K562 (cell line): ENCODE results near the gene CCDC69. TPM values are rescaled to one million over a fixed set of nuclear protein-coding genes. Genes with fewer than 3 reads are reported as not detected.

Experiments used
- ATAC-seq: fragments of 200-7000 bp; cut with Tn5 transposase; 3 replicates; pipeline ENCODE4 v1.9.1; 2020; ENCODE audit warnings: moderate library complexity
- BruUV-seq: library from RNA; stranded (reverse); fragments of 400-500 nt; replicated peaks from 2 replicates; lab custom pipeline; 2021; lab: Mats Ljungman, UMichigan
- CTCF ChIA-PET: fragments of 300-600 bp; formaldehyde crosslinking; extraction: SDS; loops from one replicate; lab custom pipeline; 2021; ENCODE audit warnings: low intra/inter-chr PET ratio; lab: Yijun Ruan, JAX
- POLR2A ChIA-PET: fragments of 300-600, 350-650 bp; sonication (Branson Sonifier 250); formaldehyde crosslinking; extraction: SDS; loops from one replicate; lab custom pipeline; 2021; ENCODE audit warnings: antibody characterized with exemption, inconsistent platforms; lab: Yijun Ruan, JAX
- DNase-seq, 4 experiments: peaks; one replicate each; pipeline versions ENCODE4 v3.0.0 to v3.0.0-alpha.2; 2011 to 2018; ENCODE audit warnings: low spot score in 3 of 4, mixed read lengths in 3 of 4; ENCODE audit errors: extremely low read depth in 1 of 4
- FAIRE-seq: peaks from 2 replicates; lab custom pipeline; 2011; peaks lifted over from hg19 to GRCh38; lab: Jason Lieb, UNC
- H2AFZ ChIP-seq: 2 replicates; pipeline ENCODE4 v1.6.0; 2011; ENCODE audit warnings: low read depth, low read length, control low read depth, inconsistent platforms
- H3K27ac ChIP-seq: fragments of 200-600 bp; 3 replicates; pipeline ENCODE4 v1.8.0; 2011; ENCODE audit warnings: low read depth, mild to moderate bottlenecking, control low read depth, inconsistent platforms, low read length, moderate library complexity, mixed read lengths; ENCODE audit errors: extremely low read depth
- H3K27me3 ChIP-seq, 2 experiments: fragments of 300-600 bp in 1 of 2; 2 replicates in 1 of 2; 3 replicates in 1 of 2; pipeline versions ENCODE4 v1.6.0 to v1.8.0; 2011; ENCODE audit warnings: inconsistent platforms in 2 of 2, low read length in 2 of 2, mild to moderate bottlenecking in 1 of 2, mixed read lengths in 1 of 2, moderate library complexity in 1 of 2; ENCODE audit not compliant: control insufficient read depth in 2 of 2, insufficient read depth in 2 of 2
- H3K36me3 ChIP-seq: fragments of 300-600 bp; 3 replicates; pipeline ENCODE4 v1.8.0; 2011; ENCODE audit warnings: mild to moderate bottlenecking, low read length, inconsistent platforms; ENCODE audit not compliant: control insufficient read depth, insufficient read depth
- H3K4me1 ChIP-seq, 2 experiments: fragments of 200-600 bp in 1 of 2; replicated peaks in 1 of 2; 2 replicates in 1 of 2; 3 replicates in 1 of 2; pipeline versions ENCODE4 v1.5.1 to v1.8.0; 2011; ENCODE audit warnings: inconsistent platforms in 2 of 2, low read length in 2 of 2, mild to moderate bottlenecking in 1 of 2, mixed read lengths in 1 of 2, moderate library complexity in 1 of 2; ENCODE audit not compliant: control insufficient read depth in 2 of 2, insufficient read depth in 2 of 2
- H3K4me2 ChIP-seq: 2 replicates; pipeline ENCODE4 v1.6.1; 2011; ENCODE audit warnings: low read length, control low read depth, inconsistent platforms, mixed read lengths; ENCODE audit not compliant: insufficient read depth
- H3K4me3 ChIP-seq: fragments of 200-600 bp; sonication (generic), shearing (Covaris generic); 2 replicates; pipeline ENCODE4 v1.5.1; 2016; ENCODE audit warnings: control low read depth, inconsistent platforms
- H3K79me2 ChIP-seq: fragments of 200-600 bp; 3 replicates; pipeline ENCODE4 v1.8.0; 2011; ENCODE audit warnings: low read length, inconsistent platforms; ENCODE audit not compliant: control insufficient read depth, insufficient read depth
- H3K9ac ChIP-seq, 2 experiments: 2 replicates each; pipeline versions ENCODE4 v1.6.0 to v1.6.1; 2011; ENCODE audit warnings: low read depth in 2 of 2, low read length in 2 of 2, control low read depth in 1 of 2, inconsistent platforms in 1 of 2, mild to moderate bottlenecking in 1 of 2, mixed read lengths in 1 of 2; ENCODE audit not compliant: insufficient read depth in 1 of 2
- H3K9me1 ChIP-seq: one replicate; pipeline ENCODE4 v1.6.0; 2011; ENCODE audit warnings: inconsistent platforms, mild to moderate bottlenecking, low read length, moderate library complexity; ENCODE audit not compliant: control insufficient read depth, insufficient read depth
- H3K9me3 ChIP-seq: replicated peaks from 2 replicates; pipeline ENCODE4 v1.5.1; 2011; ENCODE audit warnings: low read depth, low read length, inconsistent platforms; ENCODE audit not compliant: control insufficient read depth, insufficient read depth
- H4K20me1 ChIP-seq: replicated peaks from 2 replicates; pipeline ENCODE4 v1.6.1; 2011; ENCODE audit warnings: low read length, inconsistent platforms, mixed read lengths; ENCODE audit not compliant: control insufficient read depth, insufficient read depth
- ARID1B ChIP-seq: fragments of 450-650 bp; IDR thresholded peaks from 2 replicates; pipeline ENCODE4 v1.6.1; 2016; ENCODE audit warnings: antibody characterized with exemption, mild to moderate bottlenecking, inconsistent platforms
- CBFB ChIP-seq: sonication (generic); formaldehyde crosslinking; IDR thresholded peaks from 2 replicates; pipeline ENCODE4 v1.4.0; 2020; ENCODE audit warnings: mild to moderate bottlenecking, missing genetic modification reagents
- FOXK2 ChIP-seq, 2 experiments: fragments of 450-650 bp; IDR thresholded peaks in 1 of 2; conservative IDR thresholded peaks in 1 of 2; 2 replicates each; pipeline ENCODE4 v1.6.1; 2016; ENCODE audit warnings: low read depth in 2 of 2, mild to moderate bottlenecking in 1 of 2
- KAT2B ChIP-seq: IDR thresholded peaks from one replicate; pipeline ENCODE4 v1.6.1; 2012; ENCODE audit warnings: low read depth, mild to moderate bottlenecking, control low read depth, inconsistent platforms, low read length, moderate library complexity
- PTTG1 ChIP-seq: fragments of 450-650 bp; IDR thresholded peaks from 2 replicates; pipeline ENCODE4 v1.6.1; 2016; ENCODE audit warnings: low read depth, mild to moderate bottlenecking, missing genetic modification characterization, missing compliant biosample characterization
- SNIP1 ChIP-seq: fragments of 450-650 bp; IDR thresholded peaks from 2 replicates; pipeline ENCODE4 v1.7.1; 2017; ENCODE audit warnings: low read depth, mild to moderate bottlenecking
- TBL1XR1 ChIP-seq, 2 experiments: IDR thresholded peaks; 2 replicates each; pipeline ENCODE4 v1.6.1; 2012; ENCODE audit warnings: improper control_type of control experiment in 2 of 2, low read length in 2 of 2, mild to moderate bottlenecking in 1 of 2
- TCF3 ChIP-seq: sonication (generic); formaldehyde crosslinking; IDR thresholded peaks from 2 replicates; pipeline ENCODE4 v1.4.0; 2020; ENCODE audit warnings: mild to moderate bottlenecking, missing genetic modification reagents
- TEAD1 ChIP-seq, 2 experiments: fragments of 450-650 bp in 1 of 2; sonication (generic) in 1 of 2; formaldehyde crosslinking; IDR thresholded peaks; 2 replicates each; pipeline versions ENCODE4 v1.4.0 to v1.8.0; 2020 to 2022; ENCODE audit warnings: mild to moderate bottlenecking in 2 of 2, missing genetic modification reagents in 1 of 2
- WGBS: fragments of 100-300 bp; shearing (Covaris generic); methylation state at CpG from one replicate; pipeline ENCODE4 v1.1.6; 2016; ENCODE audit warnings: low coverage, mixed read lengths; ENCODE audit not compliant: insufficient coverage; ENCODE audit errors: missing lambda C conversion rate; 5-methylcytosine and 5-hydroxymethylcytosine counted together
- in situ Hi-C: fragments of 300-500 bp; cut with MboI; formaldehyde crosslinking; loops from 4 replicates; pipeline ENCODE4 v1.15.0; 2018; ENCODE audit warnings: inconsistent platforms, mixed read lengths
- intact Hi-C: fragments of 100-400 bp; cut with micrococcal nuclease; formaldehyde crosslinking; loops from 2 replicates; pipeline ENCODE4 v1.14.2; 2022
- polyA plus RNA-seq, 8 experiments: library from polyadenylated mRNA; depleted of rRNA in 4 of 8; stranded (reverse) in 5 of 8; unstranded in 3 of 8; fragments of >200 nt; fragmentation: Nextera tagmentation in 2 of 8; fragmentation: Illumina TruSeq in 1 of 8; extraction: Ambion mirVana in 2 of 8; extraction: Trizol in 1 of 8; gene quantifications; 2 replicates each; pipeline versions ENCODE4 v1.2.1 to v1.2.3, GENCODE V29; 2011 to 2014; ENCODE audit warnings: inconsistent platforms in 1 of 8, missing spikeins in 1 of 8
- total RNA-seq, 7 experiments: library from RNA; depleted of rRNA in 6 of 7; stranded (reverse); fragments of >200 nt in 6 of 7; fragmentation: Illumina TruSeq in 2 of 7; extraction: Trizol in 2 of 7; gene quantifications; 2 replicates each; pipeline versions ENCODE4 v1.2.1 to v1.2.3, GENCODE V29; 2011 to 2021; ENCODE audit warnings: low replicate concordance in 1 of 7
- TF ChIP-seq, protein P1 (sequence below), 2 experiments: IDR thresholded peaks in 1 of 2; conservative IDR thresholded peaks in 1 of 2; 2 replicates each; pipeline ENCODE4 v1.6.1; 2016; ENCODE audit warnings: low read depth in 2 of 2, mild to moderate bottlenecking in 1 of 2, missing compliant biosample characterization in 1 of 2, missing genetic modification characterization in 1 of 2, moderate library complexity in 1 of 2
- TF ChIP-seq, protein P2 (sequence below): sonication (generic); IDR thresholded peaks from 2 replicates; pipeline ENCODE4 v1.6.1; 2016
- TF ChIP-seq, protein P3 (sequence below): fragments of 200-400 bp; formaldehyde crosslinking; IDR thresholded peaks from 2 replicates; pipeline ENCODE4 v1.6.1; 2017; ENCODE audit warnings: mild to moderate bottlenecking, low read depth, low read length, moderate library complexity
- TF ChIP-seq, protein P4 (sequence below): sonication (generic); formaldehyde crosslinking; IDR thresholded peaks from 2 replicates; pipeline ENCODE4 v1.8.0; 2022; ENCODE audit warnings: missing genetic modification reagents, mild to moderate bottlenecking, moderate library complexity, borderline replicate concordance

Gene CCDC69
- total and polyA plus RNA-seq, 9 of the 15 experiments (the other 6 are each of a cell fraction or from before 2014, with no cell fraction given), result 0.65 to 12.2 (median 7.6) TPM

DNA sequence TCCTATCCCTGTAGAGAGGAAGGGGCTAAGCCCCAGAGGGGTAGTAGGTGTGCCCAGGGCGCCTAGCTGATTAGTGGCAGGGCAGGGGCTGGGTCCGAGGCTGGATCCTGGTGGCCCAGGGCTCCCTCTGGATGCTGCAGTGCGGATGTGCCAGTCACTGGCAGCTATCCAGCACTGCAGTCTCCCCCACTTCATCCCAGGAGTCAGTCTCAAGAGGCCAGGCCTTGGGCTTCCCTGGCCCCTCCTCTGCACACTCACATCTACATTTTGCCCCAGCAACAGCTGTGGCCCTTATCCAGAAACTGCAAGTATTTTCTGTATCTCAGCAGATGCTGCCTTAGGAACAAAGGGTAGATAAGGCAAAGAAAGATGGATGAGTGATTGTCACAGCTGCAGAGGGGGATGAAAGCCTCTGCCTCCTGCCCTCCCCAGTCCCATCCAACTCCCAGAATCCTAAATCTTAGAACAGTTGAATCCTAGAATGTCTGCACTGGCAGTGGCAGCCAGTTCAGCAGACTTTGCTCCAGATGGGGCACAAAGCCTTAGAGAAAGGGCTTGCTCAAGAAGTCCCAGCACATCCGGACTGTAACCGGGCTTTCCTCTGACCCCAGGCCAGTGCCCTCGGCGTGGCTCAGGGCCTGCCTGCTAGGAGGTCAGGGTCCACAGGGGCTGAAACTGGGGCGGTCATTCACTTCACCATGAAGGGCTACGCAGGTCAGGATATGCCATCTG is 68.0 kb downstream of the CCDC69 start:
- Histone ChIP-seq H4K20me1 (no peaks in the 10 kb centered on the region), H3K36me3 (no peaks in the 10 kb centered on the region), H3K27me3 (peaks cover 0 to 2% of the 10 kb centered on the region in 2 experiments; a peak in 1 of 5 replicates), H3K9ac (peak overlapping the region in 1 of 2 experiments; percentile 4; a peak in 1 of 4 replicates), H3K9me1 (no peaks in the 10 kb centered on the region), H3K4me2 (no peak overlapping the region; the same call in 1 of the 2 replicates), H3K4me1 (peaks cover 24 to 25% of the 10 kb centered on the region in 2 experiments), H3K27ac (no peak overlapping the region), H3K79me2 (no peaks in the 10 kb centered on the region), H3K4me3 (no peak overlapping the region), H3K9me3 (no peaks in the 10 kb centered on the region), H2AFZ (no peak overlapping the region)
- intact Hi-C loops (no loop called here), in situ Hi-C loops (no loop called here)
- no TSS peak for BruUV-seq
- ATAC-seq, result no peak
- 61% methylated on average over 9 of the region's 9 CpGs for WGBS
- no peak for FAIRE-seq
- POLR2A ChIA-PET, result interaction anchor here (0.6 kb wide), 3 partner anchors 53 to 421 kb away, joined by 3 read pairs; no protein-coding TSS in a partner anchor
- DNase-seq, result peak in 1 of 4 experiments; percentile 21
- CTCF ChIA-PET, result no interaction called here
- TF ChIP-seq SNIP1 (no peak), TEAD1 (CRISPR knock-in tag; IDR thresholded peaks at IDR 0.05) (no peak), TCF3 (CRISPR knock-in tag) (peak; percentile 43; the same call in 1 of the 2 replicates), PTTG1 (no peak), TBL1XR1 (IDR thresholded peaks at IDR 0.05; ENCODE audit: low read length in 2 of 2) (no peak), ARID1B (no peak), FOXK2 (conservative IDR thresholded peaks at IDR 0.05 in 1 of 2, IDR thresholded peaks at IDR 0.05 in 1 of 2; ENCODE audit: low read depth in 2 of 2) (no peak), CBFB (CRISPR knock-in tag) (no peak), KAT2B (no peak)
- TF ChIP-seq, protein P1, sequence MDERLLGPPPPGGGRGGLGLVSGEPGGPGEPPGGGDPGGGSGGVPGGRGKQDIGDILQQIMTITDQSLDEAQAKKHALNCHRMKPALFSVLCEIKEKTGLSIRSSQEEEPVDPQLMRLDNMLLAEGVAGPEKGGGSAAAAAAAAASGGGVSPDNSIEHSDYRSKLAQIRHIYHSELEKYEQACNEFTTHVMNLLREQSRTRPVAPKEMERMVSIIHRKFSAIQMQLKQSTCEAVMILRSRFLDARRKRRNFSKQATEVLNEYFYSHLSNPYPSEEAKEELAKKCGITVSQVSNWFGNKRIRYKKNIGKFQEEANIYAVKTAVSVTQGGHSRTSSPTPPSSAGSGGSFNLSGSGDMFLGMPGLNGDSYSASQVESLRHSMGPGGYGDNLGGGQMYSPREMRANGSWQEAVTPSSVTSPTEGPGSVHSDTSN (CRISPR knock-in tag; IDR thresholded peaks at IDR 0.05; ENCODE audit: low read depth), result no peak
- TF ChIP-seq, protein P1 (tag; conservative IDR thresholded peaks at IDR 0.05; ENCODE audit: low read depth), result 0 out of 2 replicates have a peak, but pooled peaks have one; percentile 21
- TF ChIP-seq, protein P2, sequence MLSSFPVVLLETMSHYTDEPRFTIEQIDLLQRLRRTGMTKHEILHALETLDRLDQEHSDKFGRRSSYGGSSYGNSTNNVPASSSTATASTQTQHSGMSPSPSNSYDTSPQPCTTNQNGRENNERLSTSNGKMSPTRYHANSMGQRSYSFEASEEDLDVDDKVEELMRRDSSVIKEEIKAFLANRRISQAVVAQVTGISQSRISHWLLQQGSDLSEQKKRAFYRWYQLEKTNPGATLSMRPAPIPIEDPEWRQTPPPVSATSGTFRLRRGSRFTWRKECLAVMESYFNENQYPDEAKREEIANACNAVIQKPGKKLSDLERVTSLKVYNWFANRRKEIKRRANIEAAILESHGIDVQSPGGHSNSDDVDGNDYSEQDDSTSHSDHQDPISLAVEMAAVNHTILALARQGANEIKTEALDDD, result no peak
- TF ChIP-seq, protein P3, sequence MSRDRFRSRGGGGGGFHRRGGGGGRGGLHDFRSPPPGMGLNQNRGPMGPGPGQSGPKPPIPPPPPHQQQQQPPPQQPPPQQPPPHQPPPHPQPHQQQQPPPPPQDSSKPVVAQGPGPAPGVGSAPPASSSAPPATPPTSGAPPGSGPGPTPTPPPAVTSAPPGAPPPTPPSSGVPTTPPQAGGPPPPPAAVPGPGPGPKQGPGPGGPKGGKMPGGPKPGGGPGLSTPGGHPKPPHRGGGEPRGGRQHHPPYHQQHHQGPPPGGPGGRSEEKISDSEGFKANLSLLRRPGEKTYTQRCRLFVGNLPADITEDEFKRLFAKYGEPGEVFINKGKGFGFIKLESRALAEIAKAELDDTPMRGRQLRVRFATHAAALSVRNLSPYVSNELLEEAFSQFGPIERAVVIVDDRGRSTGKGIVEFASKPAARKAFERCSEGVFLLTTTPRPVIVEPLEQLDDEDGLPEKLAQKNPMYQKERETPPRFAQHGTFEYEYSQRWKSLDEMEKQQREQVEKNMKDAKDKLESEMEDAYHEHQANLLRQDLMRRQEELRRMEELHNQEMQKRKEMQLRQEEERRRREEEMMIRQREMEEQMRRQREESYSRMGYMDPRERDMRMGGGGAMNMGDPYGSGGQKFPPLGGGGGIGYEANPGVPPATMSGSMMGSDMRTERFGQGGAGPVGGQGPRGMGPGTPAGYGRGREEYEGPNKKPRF, result no peak
- TF ChIP-seq, protein P4, sequence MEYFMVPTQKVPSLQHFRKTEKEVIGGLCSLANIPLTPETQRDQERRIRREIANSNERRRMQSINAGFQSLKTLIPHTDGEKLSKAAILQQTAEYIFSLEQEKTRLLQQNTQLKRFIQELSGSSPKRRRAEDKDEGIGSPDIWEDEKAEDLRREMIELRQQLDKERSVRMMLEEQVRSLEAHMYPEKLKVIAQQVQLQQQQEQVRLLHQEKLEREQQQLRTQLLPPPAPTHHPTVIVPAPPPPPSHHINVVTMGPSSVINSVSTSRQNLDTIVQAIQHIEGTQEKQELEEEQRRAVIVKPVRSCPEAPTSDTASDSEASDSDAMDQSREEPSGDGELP (CRISPR knock-in tag), result peak; percentile 70
